NOMO-1 treated with DMSO at 0.1 percent for 48 hours (cell line): Measurements from ENCODE around the gene LRP3.
"Not testable (repeated sequence)": the region's sequence is repeated elsewhere in the genome, so short reads cannot be mapped to it uniquely, and the experiment has no call there.

Experiments
- DNase-seq: peaks from one replicate; lab custom pipeline; 2025; ENCODE audit not compliant: unreplicated experiment; lab: John Stamatoyannopoulos, UW

Gene LRP3

DNA sequence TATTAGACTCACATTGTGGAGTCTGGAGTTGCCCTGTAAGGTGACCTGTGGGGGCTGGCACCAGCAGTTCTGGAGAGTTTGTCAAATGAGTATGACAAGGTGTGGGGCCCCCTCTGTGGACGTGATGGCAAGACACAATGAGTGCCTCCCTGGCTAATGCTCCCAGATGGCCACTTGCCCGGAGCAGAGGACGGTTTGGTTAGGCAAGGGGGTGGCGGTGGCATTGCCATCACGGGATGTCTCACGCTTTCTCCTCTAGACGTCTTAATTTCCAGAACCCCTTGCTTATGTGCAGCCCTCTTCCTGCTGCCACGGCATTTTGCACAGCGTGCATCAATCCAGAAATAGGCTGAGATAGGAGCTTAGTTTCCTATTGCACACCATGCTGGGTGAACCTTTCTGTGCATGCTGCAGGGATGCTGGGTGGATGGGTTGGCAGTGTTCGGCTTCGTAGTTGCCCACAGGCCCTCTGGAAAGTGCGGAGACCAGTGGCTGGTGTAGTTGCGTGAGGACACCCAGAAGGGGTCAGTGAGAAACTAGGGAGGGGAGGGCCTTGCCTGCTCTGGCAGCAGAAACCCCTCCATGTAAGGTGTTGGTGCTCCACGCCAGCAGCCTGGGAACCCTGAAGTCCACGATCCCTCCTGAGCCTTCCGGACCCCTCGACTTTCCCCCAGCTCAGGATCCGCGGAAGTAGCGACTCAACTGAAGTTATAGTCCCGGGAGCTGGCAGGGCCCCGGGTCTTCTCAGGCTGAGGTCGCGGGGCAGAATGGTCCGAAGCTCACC, 18.1 kb upstream of the LRP3 start:
- no peak for DNase-seq

DNA sequence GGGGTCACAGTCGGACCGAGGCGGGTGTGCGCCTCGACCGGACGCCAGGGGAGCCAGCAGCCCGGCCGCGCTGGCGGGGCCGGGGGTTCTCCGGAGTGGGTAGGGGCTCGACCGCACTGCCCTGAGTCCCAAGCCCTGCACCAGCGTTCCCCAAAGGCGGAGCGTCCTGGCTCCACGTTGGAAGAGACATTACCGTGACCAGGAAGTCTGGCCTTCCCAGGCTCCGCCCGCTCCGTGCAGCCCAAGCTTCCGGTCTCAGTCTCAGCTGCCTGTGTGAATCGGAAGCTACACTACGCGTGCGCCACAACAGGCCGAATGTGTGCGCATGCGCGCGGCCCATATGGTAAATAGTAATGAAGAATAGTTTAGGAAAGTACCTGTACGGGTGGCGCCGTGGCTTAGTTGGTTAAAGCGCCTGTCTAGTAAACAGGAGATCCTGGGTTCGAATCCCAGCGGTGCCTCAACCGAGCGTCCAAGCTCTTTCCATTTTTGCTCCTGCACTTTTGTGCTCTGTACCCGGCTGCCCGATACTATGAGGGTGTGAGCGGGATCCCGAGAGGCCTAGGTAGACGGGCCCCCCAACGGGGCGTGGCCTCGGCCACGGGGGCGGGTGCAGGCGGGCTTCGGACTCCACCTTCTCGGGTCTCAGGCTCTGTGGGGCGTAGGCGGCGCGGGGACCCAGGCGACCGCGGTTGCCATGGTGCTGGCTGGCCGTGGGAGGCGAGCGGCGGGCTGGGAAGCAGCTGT, 17.3 kb upstream of the LRP3 start:
- DNase-seq = peak; percentile 99

DNA sequence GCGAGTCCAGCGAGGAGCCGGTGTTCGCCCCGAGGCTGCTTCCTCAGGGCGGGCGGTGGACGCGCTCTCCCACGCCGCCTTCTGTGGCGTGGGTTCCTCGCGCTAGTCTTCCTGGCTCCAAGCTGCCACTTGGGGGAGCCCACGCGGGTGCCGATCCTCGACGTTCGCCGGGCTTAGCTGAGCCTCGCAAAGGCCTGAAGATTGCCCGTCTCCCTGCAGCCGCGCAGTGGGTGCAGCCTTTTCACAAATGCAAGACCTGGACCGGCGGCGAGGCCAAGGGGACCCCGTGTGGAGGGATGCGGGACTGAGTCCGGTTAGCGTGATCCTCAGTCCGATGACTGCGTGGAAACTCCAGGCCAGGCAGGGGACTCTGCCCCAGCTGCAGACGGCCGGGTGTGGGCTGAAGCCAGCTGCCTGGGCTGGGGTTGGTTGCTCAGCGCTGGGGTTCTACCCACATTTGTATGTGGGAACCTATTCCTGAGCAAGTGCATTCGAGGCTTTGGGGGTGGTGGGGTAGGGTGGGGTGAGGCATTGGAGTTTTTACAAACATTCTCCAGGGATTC, 16.6 kb upstream of the LRP3 start:
- peak; percentile 77 for DNase-seq

DNA sequence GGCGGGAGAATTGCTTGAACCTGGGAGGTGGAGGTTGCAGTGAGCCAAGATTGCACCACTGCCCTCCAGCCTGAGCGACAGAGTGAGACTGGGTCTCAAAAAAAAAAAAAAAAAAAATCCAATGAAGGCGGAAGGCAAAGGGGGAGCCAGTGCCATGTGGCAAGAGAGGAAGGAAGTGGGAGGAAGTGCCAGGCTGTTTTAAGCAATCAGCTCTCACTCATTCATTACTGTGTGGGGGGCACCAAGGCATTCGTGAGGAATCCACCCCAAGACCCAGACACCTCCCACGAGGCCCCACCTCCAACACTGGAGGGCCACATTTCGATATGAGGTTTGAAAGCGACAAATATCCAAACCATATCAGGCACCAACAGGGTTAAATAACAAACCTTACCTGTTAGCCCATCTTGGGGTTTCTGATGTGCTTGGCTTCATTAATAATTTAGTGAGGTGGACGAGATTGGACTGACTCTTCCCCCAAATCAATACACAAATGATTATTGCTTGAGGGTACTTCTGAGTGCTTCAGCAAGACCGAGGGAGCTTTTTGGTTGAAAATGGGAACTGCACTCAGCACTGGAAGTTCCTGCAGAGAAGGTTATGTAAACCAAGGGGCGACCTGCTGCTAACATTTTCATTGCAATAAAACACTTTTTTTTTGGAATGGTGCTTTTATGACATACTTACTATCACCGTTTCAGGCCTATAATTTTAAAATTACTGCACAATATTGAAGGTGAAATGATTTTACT, 7.5 kb upstream of the LRP3 start:
- DNase-seq = peak; percentile 60

DNA sequence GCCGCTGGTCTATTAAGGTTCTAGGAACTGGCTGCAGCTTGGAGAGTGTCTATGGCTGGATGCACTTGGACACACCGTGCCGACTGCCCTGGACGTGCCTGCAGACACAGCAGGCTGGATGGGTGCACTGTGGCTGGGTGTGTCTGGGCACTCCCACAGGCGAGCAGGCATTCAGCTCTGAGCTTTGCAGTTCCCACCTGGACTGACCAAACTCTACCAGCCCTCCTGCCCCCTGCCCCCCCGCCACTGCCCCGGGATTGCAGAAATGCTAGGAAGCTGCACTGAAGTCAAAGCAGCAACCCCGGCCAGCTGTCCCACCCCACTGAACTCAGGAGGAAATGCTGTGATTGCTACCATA, 7.0 kb upstream of the LRP3 start:
- DNase-seq = peak; percentile 58

DNA sequence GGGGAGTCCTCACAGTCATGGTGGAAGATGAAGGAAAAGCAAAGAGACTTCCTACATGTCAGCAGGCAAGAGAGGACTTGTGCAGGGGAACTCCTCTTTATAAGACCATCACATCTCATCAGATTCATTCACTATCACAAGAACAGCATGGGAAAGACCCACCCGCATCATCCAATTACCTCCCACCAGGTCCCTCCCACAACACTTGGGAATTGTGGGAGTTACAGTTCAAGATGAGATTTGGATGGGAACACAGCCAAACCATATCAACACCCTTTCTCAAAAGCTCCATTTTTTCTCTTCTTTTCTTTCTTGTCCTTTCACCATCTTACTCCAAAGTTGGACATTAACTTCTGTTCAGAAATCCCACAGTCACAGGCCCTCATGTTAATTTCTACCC, 4.7 kb upstream of the LRP3 start:
- DNase-seq = no peak

DNA sequence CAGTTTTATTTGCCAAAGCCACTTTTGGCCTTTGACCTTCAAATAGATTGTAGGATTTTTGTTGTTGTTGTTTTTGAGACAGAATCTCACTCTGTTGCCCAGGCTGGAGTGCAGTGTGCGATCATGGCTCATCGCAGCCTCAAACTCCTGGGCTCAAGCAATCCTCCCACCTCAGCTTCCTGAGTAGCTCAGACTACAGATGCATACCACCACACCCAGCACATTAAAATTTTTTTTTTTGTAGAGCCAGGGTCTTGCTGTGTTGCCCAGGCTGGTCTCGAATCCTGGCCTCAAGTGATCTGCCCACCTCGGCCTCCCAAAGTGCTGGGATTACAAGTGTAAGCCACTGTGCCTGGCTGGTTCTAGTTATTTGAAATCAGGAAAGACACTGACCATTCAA, 3.0 kb upstream of the LRP3 start:
- not testable (repeated sequence) for DNase-seq

DNA sequence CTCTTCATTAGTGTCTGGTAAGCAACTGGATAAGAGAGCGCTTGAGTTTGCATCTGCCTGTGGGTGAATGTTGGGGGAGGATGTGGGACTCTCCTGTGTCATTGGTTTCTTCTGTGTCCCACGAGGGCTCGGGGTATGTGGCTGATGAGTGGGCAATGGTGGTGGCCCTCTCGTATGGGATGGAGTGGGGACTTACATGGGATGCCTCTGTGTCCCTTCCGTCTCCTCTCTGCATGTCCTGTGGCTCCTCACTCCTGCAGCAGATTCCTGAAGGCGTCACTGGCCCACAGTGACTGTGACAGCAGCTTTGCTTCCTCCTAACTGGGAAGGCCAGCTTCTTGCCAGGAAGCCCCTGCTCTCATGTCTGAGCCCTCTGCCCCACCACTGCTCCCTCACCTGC, 2.6 kb upstream of the LRP3 start:
- no peak for DNase-seq

DNA sequence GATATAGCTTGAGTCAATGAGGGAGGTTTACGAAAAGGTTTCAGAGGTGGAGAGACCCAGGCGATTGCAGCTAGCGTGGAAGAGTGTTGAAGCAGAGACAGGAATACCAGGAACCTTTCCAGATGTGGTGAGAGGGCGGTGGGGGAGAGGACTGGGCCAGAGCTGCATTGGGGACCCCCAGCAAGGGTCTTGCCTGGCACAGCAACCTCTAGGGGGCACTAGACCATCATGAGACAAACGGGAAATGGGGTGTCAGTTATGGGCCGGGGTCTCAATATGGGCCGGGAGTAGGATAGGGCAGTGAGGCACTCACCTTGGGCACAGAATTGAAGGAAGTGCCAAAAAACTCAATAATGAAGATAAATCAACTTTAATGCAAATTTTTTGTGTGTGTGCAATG, 2.1 kb upstream of the LRP3 start:
- DNase-seq = no peak

DNA sequence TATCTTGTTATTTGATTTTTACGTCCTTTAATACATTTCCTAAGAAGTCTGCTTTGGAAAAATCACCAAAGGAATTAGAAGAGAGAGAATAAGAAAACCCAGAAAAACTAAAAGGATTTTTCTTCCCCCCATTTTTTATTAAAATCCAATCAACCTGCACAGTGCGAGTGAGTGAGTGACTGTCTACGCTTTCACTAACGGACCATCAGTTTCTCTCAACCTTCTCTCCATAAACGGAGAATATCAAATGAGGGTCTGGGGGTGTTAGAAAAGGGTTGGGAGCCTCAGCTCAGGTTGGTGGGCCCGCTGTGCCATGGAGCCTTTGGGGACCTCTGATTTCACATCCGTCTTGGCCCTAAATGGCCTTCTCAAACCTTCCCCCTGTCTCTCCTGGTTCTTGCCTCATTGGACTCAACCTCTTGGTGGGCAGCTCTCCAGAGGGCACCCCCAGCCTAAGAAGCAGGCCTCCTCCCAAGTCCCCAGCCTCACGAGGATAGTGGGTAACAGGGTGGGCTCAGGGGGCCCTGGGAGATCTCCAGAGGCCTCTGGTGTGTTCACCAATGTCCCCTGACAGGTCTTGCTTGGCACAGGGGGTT, 763 bp upstream of the LRP3 start:
- DNase-seq = no peak

DNA sequence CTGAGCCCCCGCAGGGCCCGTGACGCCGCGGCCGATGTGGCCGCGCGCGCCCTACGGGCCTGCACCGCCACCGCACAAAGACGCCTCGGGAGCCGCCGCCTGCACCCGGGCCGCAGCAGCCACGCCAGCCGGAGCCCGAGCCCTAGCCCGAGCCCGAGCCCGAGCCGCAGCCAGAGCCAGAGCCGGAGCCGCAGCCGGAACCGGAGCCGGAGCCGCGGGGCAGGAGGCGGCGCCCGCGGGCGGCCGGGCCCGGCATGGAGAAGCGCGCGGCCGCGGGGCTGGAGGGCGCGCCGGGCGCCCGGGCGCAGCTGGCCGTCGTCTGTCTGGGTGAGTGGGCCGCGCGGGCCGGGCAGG, 379 bp downstream of the LRP3 start:
- DNase-seq = no peak

DNA sequence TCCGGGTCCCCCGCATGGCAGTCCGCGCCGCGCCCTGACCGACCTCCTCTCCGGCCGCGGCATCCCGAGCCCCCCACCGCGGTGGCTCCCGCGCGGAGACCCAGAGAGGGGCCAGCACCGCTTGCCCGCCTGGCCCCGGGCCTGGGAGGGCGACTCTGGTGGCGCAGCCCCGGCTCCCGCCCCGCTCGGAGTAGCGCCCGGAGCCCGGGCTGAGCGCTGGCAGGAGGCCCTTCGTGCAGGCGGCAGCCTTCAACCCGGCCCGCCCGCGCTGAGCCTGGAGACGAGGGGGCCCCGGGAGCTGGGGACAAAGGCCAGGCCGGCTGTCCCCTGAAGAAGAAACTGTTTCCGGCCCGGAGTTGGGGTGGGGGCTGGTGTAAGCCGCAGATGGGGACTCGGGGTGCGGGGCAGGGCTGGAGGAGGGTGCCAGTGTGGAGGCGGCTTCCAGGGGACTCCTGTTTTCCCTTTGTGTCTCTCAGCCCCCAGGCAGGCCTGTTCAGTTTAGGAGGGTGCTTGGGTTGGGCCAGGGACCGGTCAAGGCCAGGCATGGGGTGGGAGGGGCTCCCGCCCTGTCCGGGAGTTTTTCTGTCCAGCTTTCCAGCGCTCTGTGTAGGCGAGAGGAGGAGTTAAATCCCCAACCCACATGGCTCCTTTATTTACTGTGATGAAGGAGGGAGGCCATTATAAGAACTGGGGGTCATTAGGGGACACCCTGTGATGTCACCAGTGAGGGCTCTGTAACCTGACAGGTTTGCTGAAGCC, 935 bp downstream of the LRP3 start:
- no peak for DNase-seq

DNA sequence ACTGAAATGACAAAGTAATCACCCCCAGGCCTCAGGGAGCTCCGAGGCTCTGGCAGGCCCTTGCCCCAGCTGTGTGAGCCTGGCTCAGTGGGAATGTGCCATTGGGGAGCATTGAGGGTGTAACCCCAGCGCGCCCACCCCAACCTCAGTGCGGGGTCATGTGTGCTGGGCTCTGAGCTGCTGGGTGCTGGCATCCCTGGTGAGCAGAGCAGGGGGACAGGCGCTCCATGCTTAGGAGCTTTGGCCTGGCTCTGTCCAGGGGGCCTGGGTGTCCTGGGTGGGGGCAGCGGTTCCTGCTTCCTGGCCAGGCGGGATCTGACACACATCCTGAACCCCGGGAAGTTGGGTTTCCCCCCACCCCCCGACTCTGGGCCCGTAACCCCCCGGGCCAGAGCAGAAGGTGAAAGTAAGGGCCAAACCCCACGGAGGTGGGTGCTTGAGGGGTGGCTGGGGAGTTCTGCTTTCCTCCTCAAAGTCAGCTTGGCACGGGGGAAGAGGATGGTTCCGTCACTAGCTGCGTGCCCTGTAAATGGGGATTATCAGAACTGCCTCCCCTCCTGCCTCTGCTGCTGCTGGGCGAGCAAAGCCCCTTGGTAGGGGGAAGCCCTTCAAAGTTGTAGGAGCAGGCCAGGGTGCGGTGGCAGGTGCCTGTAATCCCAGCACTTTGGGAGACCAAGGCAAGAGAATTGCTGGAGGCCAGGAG, 1.7 kb downstream of the LRP3 start:
- no peak for DNase-seq

DNA sequence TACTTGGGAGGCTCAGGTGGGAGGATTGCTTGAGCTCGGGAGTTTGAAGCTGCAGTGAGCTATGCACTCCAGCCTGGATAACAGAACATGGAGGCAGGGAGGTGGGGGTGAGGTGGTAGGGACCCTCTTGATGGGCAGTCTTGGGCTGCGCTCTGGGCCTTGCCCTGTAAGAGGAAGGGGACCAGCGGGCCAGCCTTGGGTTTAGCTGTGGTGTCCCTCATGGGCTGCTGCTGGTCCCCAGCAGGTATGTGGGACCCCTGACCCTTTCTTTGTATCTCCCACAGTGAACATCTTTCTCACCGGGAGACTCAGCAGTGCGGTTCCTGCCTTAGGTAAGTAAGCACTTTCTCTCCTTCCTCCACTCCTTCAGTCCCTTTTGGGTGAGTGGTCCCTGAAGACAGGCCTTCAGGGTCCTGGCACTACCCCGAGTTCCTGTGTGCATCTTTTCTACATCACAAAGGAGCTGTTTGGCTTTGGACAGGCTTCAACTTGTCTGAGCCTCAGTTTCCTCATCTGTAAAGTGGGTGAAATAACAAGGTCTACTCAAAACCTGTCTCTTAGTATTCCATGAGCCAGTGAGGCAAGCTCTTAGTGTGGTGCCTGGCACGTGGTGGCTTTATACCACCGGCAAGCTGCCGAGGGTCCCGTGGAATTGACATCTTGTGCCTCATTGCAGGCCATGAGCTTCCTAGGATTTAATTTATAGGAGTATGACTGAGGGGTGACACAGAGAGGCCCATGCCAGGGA, 2.5 kb downstream of the LRP3 start:
- DNase-seq = no peak

DNA sequence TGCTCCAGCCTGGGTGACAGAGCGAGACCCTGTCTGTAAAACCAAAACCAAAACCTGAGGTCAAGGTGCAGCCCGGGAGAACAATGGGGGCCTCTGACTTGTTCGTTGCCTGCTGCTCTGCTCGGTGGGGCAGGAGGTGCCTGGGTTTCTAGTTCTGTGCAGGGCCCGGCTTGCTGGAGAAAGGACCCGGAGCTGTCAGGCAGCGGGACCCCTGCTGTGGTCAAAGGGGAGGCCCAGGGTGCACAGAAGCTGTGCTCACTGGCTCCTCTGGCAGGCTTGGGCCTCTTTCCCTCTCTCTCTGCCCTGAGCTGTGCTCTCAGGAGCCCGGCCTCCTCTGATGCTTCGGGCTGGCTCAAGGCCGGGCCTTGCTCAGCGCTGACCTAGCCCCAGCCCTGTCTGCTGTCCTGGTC, 3.5 kb downstream of the LRP3 start:
- no peak for DNase-seq

DNA sequence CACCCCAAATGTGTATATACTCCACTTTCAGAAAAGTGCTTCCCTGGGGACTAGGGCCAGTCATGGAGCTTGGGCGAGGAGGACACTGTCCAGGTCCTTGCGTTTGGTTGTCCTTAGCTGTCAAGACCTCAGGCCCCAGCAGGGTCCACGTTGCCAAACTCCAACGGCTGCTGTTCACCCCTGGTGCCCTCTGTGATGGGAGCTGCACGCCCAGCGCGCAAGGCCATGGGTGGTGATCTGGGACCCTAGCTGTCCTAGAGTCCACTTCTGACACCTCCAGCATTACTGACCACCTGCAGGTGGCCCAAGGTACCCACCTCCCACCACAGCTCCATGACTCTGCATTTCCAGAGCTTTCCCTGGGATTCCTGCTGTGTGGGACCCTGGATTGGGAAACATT, 4.0 kb downstream of the LRP3 start:
- DNase-seq = no peak

DNA sequence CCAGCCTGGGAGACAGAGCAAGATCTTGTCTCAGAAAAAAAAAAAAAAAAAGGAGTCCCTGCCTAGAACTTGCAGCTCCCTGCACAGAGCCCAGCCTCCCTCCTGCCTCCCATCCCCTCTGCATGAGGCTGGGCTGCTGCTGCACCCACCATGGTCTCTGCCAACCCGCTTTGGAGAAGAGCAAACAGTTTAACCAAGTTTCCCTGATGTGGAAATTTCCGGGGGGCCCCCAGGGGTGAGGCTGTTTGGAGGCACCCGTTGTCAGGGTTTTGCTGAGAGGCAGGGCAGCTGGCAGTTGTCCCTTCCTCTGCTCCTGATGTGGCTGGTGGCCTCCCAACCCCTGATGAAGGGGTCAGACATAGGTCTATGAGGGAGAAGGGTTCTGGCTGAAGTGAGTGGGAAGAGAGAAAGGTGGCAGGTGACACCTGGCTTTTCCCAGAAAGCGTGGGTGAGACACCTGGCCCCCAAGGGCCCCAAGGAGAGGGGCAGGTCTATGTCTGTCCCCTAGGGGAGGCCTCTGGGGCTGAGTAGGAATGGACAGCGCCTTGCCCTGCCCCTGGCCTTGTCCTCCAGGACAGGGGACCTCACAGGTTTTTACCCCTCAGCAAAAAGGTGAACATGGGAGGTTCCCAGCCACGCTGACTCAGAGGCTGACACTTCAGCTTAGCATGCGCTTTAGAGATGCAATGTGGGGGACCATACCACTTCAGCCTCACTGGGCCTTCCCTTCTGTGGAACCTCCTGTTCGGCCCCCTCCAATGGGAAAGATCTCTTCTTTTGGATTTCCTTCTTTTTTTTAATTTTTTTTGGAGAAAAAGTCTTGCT, 5.5 kb downstream of the LRP3 start:
- no peak for DNase-seq

DNA sequence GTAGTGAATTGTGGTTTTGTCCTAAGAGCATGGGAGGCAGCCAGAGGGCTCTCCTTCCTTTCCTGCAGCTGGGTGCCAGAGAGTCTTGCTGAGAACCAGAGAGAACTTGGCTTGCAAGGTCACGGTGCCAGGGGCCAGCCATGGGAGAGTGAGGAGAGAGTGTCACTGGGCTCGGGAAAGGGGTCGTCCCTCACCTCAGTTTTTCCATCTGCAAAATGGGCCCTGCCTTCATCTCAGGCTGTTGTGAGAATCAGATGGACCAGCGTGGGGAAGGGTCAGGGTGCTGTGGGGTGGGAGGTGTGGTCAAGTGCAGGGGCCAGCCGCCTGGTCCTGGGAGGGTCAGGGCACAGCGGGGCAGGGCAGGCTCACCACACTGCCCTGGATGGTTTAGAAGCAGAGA, 7.3 kb downstream of the LRP3 start:
- DNase-seq = no peak
